Right lobe of liver (tissue), 6 donors: ENCODE data around the gene COX20. TPM values are rescaled to one million over a fixed set of nuclear protein-coding genes. Genes with fewer than 3 reads are reported as not detected.

Source experiments
- ATAC-seq, 4 donors: fragments of 200-7000 bp; cut with Tn5 transposase; one replicate each; pipeline ENCODE4 v1.9.1; 2020; ENCODE audit warnings: mild to moderate bottlenecking in 4 of 4, moderate library complexity in 4 of 4
- DNase-seq, 3 donors: peaks; one replicate each; pipeline ENCODE4 v3.0.0-alpha.2; 2020
- H3K27ac ChIP-seq, 3 donors: fragments of 200-600 bp; one replicate each; pipeline ENCODE4 v1.8.0; 2022
- H3K27me3 ChIP-seq, 2 donors: fragments of 200-600 bp; one replicate each; pipeline ENCODE4 v1.8.0; 2022
- H3K36me3 ChIP-seq, 4 donors: fragments of 200-600 bp; sonication (generic) in 1 of 4; one replicate each; pipeline versions ENCODE4 v1.5.1 to v1.8.0; 2017 to 2022; ENCODE audit warnings: control low read depth in 1 of 4
- H3K4me1 ChIP-seq, 4 donors: fragments of 200-600 bp; sonication (generic) in 1 of 4; one replicate each; pipeline versions ENCODE4 v1.5.1 to v1.8.0; 2017 to 2022; ENCODE audit warnings: control low read depth in 1 of 4
- H3K4me3 ChIP-seq, 3 donors: fragments of 200-600 bp; one replicate each; pipeline ENCODE4 v1.8.0; 2022
- H3K9me3 ChIP-seq, 4 donors: fragments of 200-600 bp; sonication (generic) in 1 of 4; one replicate each; pipeline versions ENCODE4 v1.5.1 to v1.8.0; 2017 to 2022; ENCODE audit warnings: control low read depth in 1 of 4
- POLR2A ChIP-seq: fragments of 450-650 bp; IDR thresholded peaks from one replicate; pipeline ENCODE4 v1.6.1; 2017; ENCODE audit warnings: antibody characterized with exemption, mild to moderate bottlenecking
- WGBS: methylation state at CpG from one replicate; pipeline ENCODE4 v1.1.6; 2018; ENCODE audit warnings: low coverage, low lambda C conversion rate; ENCODE audit not compliant: insufficient coverage; ENCODE audit errors: missing lambda C conversion rate; 5-methylcytosine and 5-hydroxymethylcytosine counted together
- intact Hi-C, 2 donors: fragments of 100-400 bp; cut with DNase I; formaldehyde crosslinking; loops; one replicate each; pipeline versions ENCODE4 v1.11.2 to v1.14.1; 2022
- total RNA-seq, 6 experiments: library from RNA; depleted of rRNA in 2 of 6; stranded (reverse); fragments of >200 nt in 2 of 6; fragmentation: NEBNext Ultra II Directional in 3 of 6; extraction: Animal tissue kit (Norgen Biotek cat#: 25700) in 3 of 6; gene quantifications; one replicate each; pipeline versions ENCODE4 v1.1.0 to v1.2.4, GENCODE V29; 2016 to 2023
- TF ChIP-seq, protein P1 (sequence below), 4 donors: fragments of 200-600 bp in 3 of 4; fragments of 450-650 bp in 1 of 4; IDR thresholded peaks; one replicate each; pipeline versions ENCODE4 v1.5.1 to v1.8.0; 2016 to 2022; ENCODE audit warnings: antibody characterized with exemption in 4 of 4, mild to moderate bottlenecking in 2 of 4
- donor health status: DM: no; HTN: yes; CAD: no.
- donor health status: DM: no; HTN: no; CAD: no.
- donor health status: DM: no; HTN: no; CAD: no.
- donor health status: DM: no; HTN: yes; CAD: no.
- donor health status: DM: no; HTN: yes; CAD: no.

COX20 gene
- total RNA-seq, 6 experiments from 2014 or later, result 16.8 to 28.5 (median 19.6) TPM

DNA sequence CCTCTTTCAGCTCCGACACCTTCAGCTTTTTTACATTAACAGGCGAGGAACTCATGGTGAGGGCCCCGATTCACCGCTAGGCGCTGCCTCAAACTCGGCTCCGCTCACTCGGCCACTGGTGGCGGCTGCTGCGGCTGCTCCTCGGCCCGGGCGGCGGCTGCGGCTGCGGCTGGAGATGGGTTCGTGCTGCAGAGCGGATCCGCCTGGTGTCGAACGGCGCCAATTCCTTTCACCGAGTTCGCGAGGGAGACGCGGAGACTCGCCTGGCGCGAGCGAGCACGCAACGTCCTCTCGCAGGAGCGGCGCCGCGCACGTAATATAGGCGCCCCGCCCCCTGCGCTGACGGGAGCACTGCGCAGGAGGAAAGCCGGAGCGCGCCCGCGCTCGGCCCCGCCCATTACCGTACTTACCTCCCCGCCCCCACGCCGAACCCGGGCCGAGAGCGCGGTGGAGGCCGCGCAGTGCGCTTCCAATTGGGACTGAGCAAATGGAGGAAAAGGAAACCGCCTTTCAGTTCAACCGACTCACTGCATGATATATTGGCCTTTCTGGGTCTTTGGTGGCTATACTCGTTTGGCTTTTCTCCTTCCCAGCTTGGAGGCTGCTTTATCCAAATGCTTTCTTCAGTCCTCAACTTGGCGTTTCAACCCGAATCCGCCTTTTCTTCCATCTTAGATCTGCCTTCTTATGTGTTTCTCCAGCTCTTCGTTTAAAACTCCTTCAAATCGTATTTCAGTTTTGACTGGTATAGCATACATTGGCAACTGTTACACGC is 29.0 kb downstream of the COX20 start, which contains the start of gene HNRNPU:
Gene HNRNPU (minus strand): TSS at position 291 of the 775 bp plus-strand sequence. CDS start 236 bp downstream, at position 55.
- WGBS, result 0% methylated on average over 10 of the region's 71 CpGs
- intact Hi-C loops, result no loop called here

DNA sequence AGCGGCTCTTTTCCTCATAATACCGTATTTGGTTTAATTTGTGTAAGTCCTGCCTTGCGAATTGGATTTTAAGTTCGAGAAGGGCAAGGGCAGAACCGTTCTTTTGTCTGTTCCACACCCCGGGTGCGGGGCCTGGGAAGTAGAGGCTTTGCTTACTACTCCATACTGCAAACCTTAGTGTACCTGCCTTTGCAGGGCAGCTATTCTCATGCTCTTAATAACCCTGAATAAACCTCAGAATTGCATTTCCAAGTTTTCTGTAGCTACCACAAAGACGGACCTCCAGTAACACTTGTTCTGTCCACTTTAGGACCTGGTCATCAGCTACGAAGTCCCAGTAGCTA is 29.5 kb downstream of the COX20 start:
- no peaks in the 10 kb centered on the region for H3K9me3 ChIP-seq
- WGBS, result 5% methylated on average over 9 of the region's 9 CpGs
- H3K36me3 ChIP-seq, result peaks cover 0 to 12% (median 6%) of the 10 kb centered on the region in 4 donors
- H3K4me1 ChIP-seq, result peaks cover 0 to 29% (median 5%) of the 10 kb centered on the region in 4 donors
- H3K27me3 ChIP-seq, result no peaks in the 10 kb centered on the region
- peak overlapping the region; percentile 29 to 87 (median 80) for H3K4me3 ChIP-seq
- intact Hi-C loops, result no loop called here
- peak overlapping the region; percentile 99 to 100 (median 100) for H3K27ac ChIP-seq
- TF ChIP-seq, protein P1, sequence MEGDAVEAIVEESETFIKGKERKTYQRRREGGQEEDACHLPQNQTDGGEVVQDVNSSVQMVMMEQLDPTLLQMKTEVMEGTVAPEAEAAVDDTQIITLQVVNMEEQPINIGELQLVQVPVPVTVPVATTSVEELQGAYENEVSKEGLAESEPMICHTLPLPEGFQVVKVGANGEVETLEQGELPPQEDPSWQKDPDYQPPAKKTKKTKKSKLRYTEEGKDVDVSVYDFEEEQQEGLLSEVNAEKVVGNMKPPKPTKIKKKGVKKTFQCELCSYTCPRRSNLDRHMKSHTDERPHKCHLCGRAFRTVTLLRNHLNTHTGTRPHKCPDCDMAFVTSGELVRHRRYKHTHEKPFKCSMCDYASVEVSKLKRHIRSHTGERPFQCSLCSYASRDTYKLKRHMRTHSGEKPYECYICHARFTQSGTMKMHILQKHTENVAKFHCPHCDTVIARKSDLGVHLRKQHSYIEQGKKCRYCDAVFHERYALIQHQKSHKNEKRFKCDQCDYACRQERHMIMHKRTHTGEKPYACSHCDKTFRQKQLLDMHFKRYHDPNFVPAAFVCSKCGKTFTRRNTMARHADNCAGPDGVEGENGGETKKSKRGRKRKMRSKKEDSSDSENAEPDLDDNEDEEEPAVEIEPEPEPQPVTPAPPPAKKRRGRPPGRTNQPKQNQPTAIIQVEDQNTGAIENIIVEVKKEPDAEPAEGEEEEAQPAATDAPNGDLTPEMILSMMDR (IDR thresholded peaks at IDR 0.05), result no peak
- no peak for TF ChIP-seq POLR2A
- DNase-seq (peak in 2 of 3 donors; percentile 33 to 53), ATAC-seq (peak in 1 of 4 donors; percentile 3)

More for the DNA sequence above, 29.0 kb downstream of the COX20 start, which contains the start of gene HNRNPU:
- no peaks in the 10 kb centered on the region for H3K27me3 ChIP-seq
- H3K27ac ChIP-seq, result peak within 1 kb of the TSS; percentile 99 to 100 (median 100)
- TF ChIP-seq, protein P1 (IDR thresholded peaks at IDR 0.05), result peak in 3 of 4 donors; percentile 6 to 39 (median 8)
- TF ChIP-seq POLR2A, result peak; percentile 99
- H3K9me3 ChIP-seq, result no peaks in the 10 kb centered on the region
- peaks cover 0 to 35% (median 7%) of the 10 kb centered on the region in 4 donors for H3K4me1 ChIP-seq
- peaks cover 0 to 17% (median 11%) of the 10 kb centered on the region in 4 donors for H3K36me3 ChIP-seq
- peak; percentile 84 to 93 (median 88) for ATAC-seq
- peak within 1 kb of the TSS; percentile 80 to 90 (median 87) for H3K4me3 ChIP-seq
- peak; percentile 97 to 98 (median 98) for DNase-seq

DNA sequence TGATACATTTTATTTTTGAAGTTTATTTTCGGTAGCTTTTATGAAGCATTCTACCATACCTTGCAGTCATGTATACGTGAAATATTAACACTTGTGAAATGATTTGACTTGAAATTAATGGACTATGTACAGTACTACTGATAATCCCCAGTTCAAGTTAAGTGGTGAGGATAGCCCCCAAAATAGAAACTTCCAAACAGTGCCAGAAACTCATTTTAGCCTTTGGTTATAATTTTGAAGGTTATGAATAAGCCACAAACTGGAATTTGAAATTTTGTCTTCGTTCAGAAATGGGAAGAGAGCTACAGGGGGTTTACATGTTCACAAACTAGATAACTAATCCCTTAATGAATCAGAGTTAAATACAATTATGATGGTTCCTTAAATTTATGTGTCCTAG is 30.4 kb downstream of the COX20 start:
- WGBS, result 64% methylated on average over 3 of the region's 3 CpGs
- TF ChIP-seq POLR2A, result no peak
- TF ChIP-seq, protein P1 (IDR thresholded peaks at IDR 0.05), result no peak
- Histone ChIP-seq H3K9me3 (no peaks in the 10 kb centered on the region), H3K4me1 (peaks cover 0 to 21% (median under 1%) of the 10 kb centered on the region in 4 donors), H3K27ac (peak overlapping the region; percentile 99 to 100 (median 100)), H3K4me3 (no peak overlapping the region), H3K27me3 (no peaks in the 10 kb centered on the region), H3K36me3 (peaks cover 0 to 9% (median 2%) of the 10 kb centered on the region in 4 donors)
- no peak for ATAC-seq
- intact Hi-C loops, result no loop called here
- no peak for DNase-seq

DNA sequence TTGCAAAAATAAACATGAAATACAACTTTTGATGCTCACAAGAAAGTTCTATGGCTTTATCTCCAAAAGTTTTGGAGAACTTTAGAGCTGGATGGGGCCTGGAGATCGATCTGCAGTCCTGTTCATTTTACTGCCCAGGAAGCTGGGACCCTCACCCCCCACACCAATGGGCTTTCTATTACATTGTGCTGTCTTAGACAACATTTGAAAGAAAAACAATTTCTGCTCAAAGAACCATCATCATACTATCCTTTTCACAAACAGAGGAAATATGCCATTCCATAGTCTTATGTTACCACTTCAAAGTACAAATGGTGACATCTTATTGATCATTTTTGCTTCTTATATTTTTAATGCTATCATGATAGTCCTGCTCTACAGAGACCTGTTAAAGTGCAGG is 30.9 kb downstream of the COX20 start:
- H3K9me3 ChIP-seq, result no peaks in the 10 kb centered on the region
- H3K36me3 ChIP-seq, result peaks cover 0 to 3% (median 0%) of the 10 kb centered on the region in 4 donors
- peaks cover 0 to 16% (median 0%) of the 10 kb centered on the region in 4 donors for H3K4me1 ChIP-seq
- DNase-seq (no peak), ATAC-seq (no peak)
- TF ChIP-seq, protein P1 (IDR thresholded peaks at IDR 0.05), result no peak
- no peak for TF ChIP-seq POLR2A
- no peak overlapping the region for H3K4me3 ChIP-seq
- WGBS, result 100% methylated on average over 1 of the region's 1 CpG
- H3K27ac ChIP-seq, result no peak overlapping the region
- no peaks in the 10 kb centered on the region for H3K27me3 ChIP-seq
- intact Hi-C loops, result no loop called here
